Measurements from ENCODE around the gene NRCAM.

DNA sequence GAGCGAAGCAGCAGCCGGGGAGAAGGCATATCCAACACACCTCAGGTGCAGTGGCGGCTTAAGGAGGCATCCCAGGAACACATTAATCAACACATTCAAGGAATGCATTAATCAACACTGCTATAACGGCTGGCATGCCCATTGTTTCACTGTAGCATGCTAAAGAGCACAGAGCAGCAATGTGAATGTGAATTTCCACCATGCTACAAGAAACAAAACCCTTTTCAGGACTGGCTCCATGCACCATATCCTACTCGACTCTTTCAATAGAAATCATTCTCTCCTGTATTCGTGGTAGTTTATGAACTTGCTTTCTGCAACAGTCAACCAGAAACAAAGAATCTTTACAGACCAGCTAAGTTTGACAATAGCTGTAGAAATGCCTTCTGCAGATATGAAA, 149.0 kb downstream of the NRCAM start:
- TF ChIP-seq ZNF76 (tag by site-specific recombination; IDR thresholded peaks at IDR 0.05; ENCODE audit: borderline replicate concordance, low read depth) (no peak), MZF1 (tag by site-specific recombination; IDR thresholded peaks at IDR 0.05; ENCODE audit: borderline replicate concordance) (no peak), CTCF (tag by site-specific recombination; IDR thresholded peaks at IDR 0.05) (no peak), ZSCAN30 (tag by site-specific recombination; IDR thresholded peaks at IDR 0.05) (no peak)
